Endodermal cell (in vitro differentiated cells): ENCODE data around the gene PWWP2A. TPM values are rescaled to one million over a fixed set of nuclear protein-coding genes. Genes with fewer than 3 reads are reported as not detected.

Experiments
- DNase-seq: peaks from one replicate; pipeline ENCODE4 v3.0.0-alpha.2; 2017
- H3K27ac ChIP-seq: 2 replicates; pipeline ENCODE4 v1.5.1; 2013; ENCODE audit warnings: mild to moderate bottlenecking, low read depth, low read length, moderate library complexity
- H3K27me3 ChIP-seq: 2 replicates; pipeline ENCODE4 v1.6.1; 2013; ENCODE audit warnings: mild to moderate bottlenecking, low read length, moderate library complexity; ENCODE audit not compliant: insufficient read depth, control insufficient read depth, poor library complexity, severe bottlenecking
- H3K36me3 ChIP-seq: 2 replicates; pipeline ENCODE4 v1.7.0; 2013; ENCODE audit warnings: mild to moderate bottlenecking, low read length, moderate library complexity; ENCODE audit not compliant: control insufficient read depth, insufficient read depth
- H3K4me1 ChIP-seq: one replicate; pipeline ENCODE4 v1.7.0; 2013; ENCODE audit warnings: low read length; ENCODE audit not compliant: control insufficient read depth, insufficient read depth
- H3K4me3 ChIP-seq: 2 replicates; pipeline ENCODE4 v1.5.1; 2013; ENCODE audit warnings: mild to moderate bottlenecking, low read length, moderate library complexity
- H3K9ac ChIP-seq: 2 replicates; pipeline ENCODE4 v1.6.1; 2013; ENCODE audit warnings: mild to moderate bottlenecking, low read length, moderate library complexity; ENCODE audit not compliant: poor library complexity, severe bottlenecking; ENCODE audit errors: extremely low read depth
- H3K9me3 ChIP-seq: 2 replicates; pipeline ENCODE4 v1.6.1; 2013; ENCODE audit warnings: mild to moderate bottlenecking, low read length, moderate library complexity; ENCODE audit not compliant: control insufficient read depth
- H3K27ac Mint-ChIP-seq: 2 replicates; pipeline ENCODE4 v1.8.0; 2020; ENCODE audit warnings: mixed read lengths
- H3K27me3 Mint-ChIP-seq: 2 replicates; pipeline ENCODE4 v1.8.0; 2021; ENCODE audit warnings: mild to moderate bottlenecking, mixed read lengths; ENCODE audit not compliant: insufficient read depth
- H3K36me3 Mint-ChIP-seq: 2 replicates; pipeline ENCODE4 v1.8.0; 2020; ENCODE audit warnings: low read depth, mixed read lengths
- H3K4me1 Mint-ChIP-seq: 2 replicates; pipeline ENCODE4 v1.8.0; 2020; ENCODE audit warnings: mixed read lengths
- H3K4me3 Mint-ChIP-seq: 2 replicates; pipeline ENCODE4 v1.8.0; 2020; ENCODE audit warnings: mild to moderate bottlenecking, moderate library complexity, mixed read lengths
- H3K9me3 Mint-ChIP-seq: 2 replicates; pipeline ENCODE4 v1.8.0; 2020; ENCODE audit warnings: mild to moderate bottlenecking, mixed read lengths
- WGBS, 2 experiments: methylation state at CpG; one replicate each; pipeline versions ENCODE4 v1.1.5 to v1.1.7; 2013; ENCODE audit warnings: missing lambda C conversion rate in 2 of 2, mixed read lengths in 1 of 2; ENCODE audit not compliant: insufficient coverage in 1 of 2, insufficient read length in 1 of 2; 5-methylcytosine and 5-hydroxymethylcytosine counted together
- total RNA-seq, 2 donors: library from RNA; stranded (reverse); fragmentation: NEBNext Ultra II Directional in 1 of 2; extraction: Animal tissue kit (Norgen Biotek cat#: 25700) in 1 of 2; gene quantifications; 2 replicates in 1 of 2; 3 replicates in 1 of 2; pipeline ENCODE4 v1.2.1, GENCODE V29; 2021
- TF ChIP-seq, protein P1 (sequence below): fragments of 200-600 bp; sonication (generic); conservative IDR thresholded peaks from 2 replicates; pipeline ENCODE4 v1.5.0; 2021; ENCODE audit warnings: antibody characterized with exemption, mild to moderate bottlenecking

Gene PWWP2A
- total RNA-seq, 2 donors from 2014 or later: 51.0 to 52.6 TPM

DNA sequence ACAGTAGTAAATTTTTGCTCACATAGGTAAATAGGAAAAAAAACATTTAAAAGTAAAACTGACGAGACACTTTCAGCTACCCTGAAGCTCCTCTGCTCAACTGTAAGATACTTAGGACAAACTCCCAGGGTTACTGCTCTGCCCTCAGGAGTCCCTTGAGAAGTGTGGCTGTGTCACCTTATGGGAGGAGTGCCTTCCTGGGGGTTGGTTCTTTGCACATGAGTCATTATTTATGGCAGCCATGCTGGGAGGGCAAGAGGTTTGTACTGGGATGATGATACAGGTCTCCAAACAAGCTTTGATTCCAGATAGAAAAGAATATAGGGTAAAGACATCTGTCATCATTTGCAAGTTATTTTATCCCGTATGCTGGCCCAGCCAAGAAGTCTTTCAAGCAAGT lies 64.4 kb downstream of the PWWP2A start:
- peaks cover 6% of the 10 kb centered on the region for H3K9me3 Mint-ChIP-seq
- no peak for DNase-seq
- Histone ChIP-seq H3K36me3 (peaks cover 85% of the 10 kb centered on the region), H3K4me3 (no peak overlapping the region), H3K27me3 (no peaks in the 10 kb centered on the region), H3K9ac (no peak overlapping the region), H3K9me3 (peaks cover 4% of the 10 kb centered on the region), H3K4me1 (no peaks in the 10 kb centered on the region), H3K27ac (no peak overlapping the region)
- peaks cover 73% of the 10 kb centered on the region for H3K36me3 Mint-ChIP-seq
- 91 to 100% methylated on average over 1 to 2 of the region's 2 CpGs for WGBS, 2 experiments
- H3K27ac Mint-ChIP-seq: no peak overlapping the region
- no peak overlapping the region for H3K4me3 Mint-ChIP-seq
- no peaks in the 10 kb centered on the region for H3K4me1 Mint-ChIP-seq
- no peaks in the 10 kb centered on the region for H3K27me3 Mint-ChIP-seq
- TF ChIP-seq, protein P1, sequence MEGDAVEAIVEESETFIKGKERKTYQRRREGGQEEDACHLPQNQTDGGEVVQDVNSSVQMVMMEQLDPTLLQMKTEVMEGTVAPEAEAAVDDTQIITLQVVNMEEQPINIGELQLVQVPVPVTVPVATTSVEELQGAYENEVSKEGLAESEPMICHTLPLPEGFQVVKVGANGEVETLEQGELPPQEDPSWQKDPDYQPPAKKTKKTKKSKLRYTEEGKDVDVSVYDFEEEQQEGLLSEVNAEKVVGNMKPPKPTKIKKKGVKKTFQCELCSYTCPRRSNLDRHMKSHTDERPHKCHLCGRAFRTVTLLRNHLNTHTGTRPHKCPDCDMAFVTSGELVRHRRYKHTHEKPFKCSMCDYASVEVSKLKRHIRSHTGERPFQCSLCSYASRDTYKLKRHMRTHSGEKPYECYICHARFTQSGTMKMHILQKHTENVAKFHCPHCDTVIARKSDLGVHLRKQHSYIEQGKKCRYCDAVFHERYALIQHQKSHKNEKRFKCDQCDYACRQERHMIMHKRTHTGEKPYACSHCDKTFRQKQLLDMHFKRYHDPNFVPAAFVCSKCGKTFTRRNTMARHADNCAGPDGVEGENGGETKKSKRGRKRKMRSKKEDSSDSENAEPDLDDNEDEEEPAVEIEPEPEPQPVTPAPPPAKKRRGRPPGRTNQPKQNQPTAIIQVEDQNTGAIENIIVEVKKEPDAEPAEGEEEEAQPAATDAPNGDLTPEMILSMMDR: no peak

- no peaks in the 10 kb centered on the region for H3K27me3 ChIP-seq
- no peak overlapping the region for H3K27ac Mint-ChIP-seq
- TF ChIP-seq, protein P1: no peak
- 96 to 100% methylated on average over 1 of the region's 1 CpG for WGBS, 2 experiments
- peaks cover 90% of the 10 kb centered on the region for H3K36me3 ChIP-seq
- peaks cover 4% of the 10 kb centered on the region for H3K9me3 ChIP-seq
- H3K36me3 Mint-ChIP-seq: peaks cover 79% of the 10 kb centered on the region
- no peak overlapping the region for H3K4me3 ChIP-seq
- no peak for DNase-seq
- peaks cover 6% of the 10 kb centered on the region for H3K9me3 Mint-ChIP-seq
- no peak overlapping the region for H3K4me3 Mint-ChIP-seq
- no peak overlapping the region for H3K9ac ChIP-seq
- H3K27ac ChIP-seq: no peak overlapping the region
- no peaks in the 10 kb centered on the region for H3K27me3 Mint-ChIP-seq
- H3K4me1 ChIP-seq: no peaks in the 10 kb centered on the region
- no peaks in the 10 kb centered on the region for H3K4me1 Mint-ChIP-seq
Measured at GRCh38 chr5:160054047-160054446, 65.2 kb downstream of the PWWP2A start.

- H3K9me3 ChIP-seq: no peaks in the 10 kb centered on the region
- H3K27me3 ChIP-seq: no peaks in the 10 kb centered on the region
- H3K4me3 ChIP-seq: no peak overlapping the region
- DNase-seq: no peak
- WGBS, 2 experiments: 95 to 100% methylated on average over 2 to 3 of the region's 3 CpGs
- no peak overlapping the region for H3K9ac ChIP-seq
- Mint-ChIP-seq H3K27me3 (no peaks in the 10 kb centered on the region), H3K4me1 (peaks cover 6% of the 10 kb centered on the region), H3K4me3 (no peak overlapping the region), H3K27ac (no peak overlapping the region), H3K9me3 (no peaks in the 10 kb centered on the region), H3K36me3 (peaks cover 58% of the 10 kb centered on the region)
- no peaks in the 10 kb centered on the region for H3K4me1 ChIP-seq
- H3K27ac ChIP-seq: no peak overlapping the region
- TF ChIP-seq, protein P1: no peak
- peaks cover 70% of the 10 kb centered on the region for H3K36me3 ChIP-seq
Measured at GRCh38 chr5:160049099-160049498, 70.2 kb downstream of the PWWP2A start.
